ENCODE results near the gene NHLRC1.

Gene NHLRC1

GRCh38 chr6:18087396-18088165, 34.9 kb downstream of the NHLRC1 start:
- no peak for DNase-seq (ENCODE audit: low spot score)

DNA sequence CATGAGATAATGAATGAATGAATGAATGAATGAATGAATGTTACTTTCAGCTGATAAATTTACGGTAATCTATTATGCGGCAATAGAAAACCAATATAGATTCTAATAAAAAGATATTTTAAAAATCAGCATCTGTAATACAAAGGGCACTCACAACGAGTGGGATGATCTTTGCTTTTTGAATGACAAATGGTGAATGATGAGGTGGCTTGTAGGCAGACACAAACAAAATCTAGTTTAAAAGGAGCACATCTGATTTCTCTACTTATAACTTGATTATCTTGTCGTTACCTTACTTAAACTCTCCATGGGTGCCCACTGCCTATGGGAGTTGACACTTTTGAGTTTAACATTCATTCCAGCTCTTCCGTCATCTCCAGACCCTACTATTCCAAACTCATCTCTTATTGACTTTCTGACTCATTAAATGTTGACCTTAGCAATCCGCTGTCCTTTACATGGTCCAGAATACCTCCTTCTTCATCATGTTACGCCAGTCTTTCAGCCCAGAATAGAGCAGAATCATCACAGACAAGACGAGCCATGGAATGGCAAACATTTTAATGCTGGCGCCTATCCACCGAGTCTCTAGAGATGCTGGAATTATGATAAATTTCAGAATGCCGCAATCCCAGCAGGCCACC, 41.3 kb downstream of the NHLRC1 start:
- DNase-seq (ENCODE audit: low spot score), result no peak

- DNase-seq (ENCODE audit: low spot score), result no peak
These were observed 41.9 kb downstream of the NHLRC1 start for GRCh38 chr6:18080544-18080943.

DNA sequence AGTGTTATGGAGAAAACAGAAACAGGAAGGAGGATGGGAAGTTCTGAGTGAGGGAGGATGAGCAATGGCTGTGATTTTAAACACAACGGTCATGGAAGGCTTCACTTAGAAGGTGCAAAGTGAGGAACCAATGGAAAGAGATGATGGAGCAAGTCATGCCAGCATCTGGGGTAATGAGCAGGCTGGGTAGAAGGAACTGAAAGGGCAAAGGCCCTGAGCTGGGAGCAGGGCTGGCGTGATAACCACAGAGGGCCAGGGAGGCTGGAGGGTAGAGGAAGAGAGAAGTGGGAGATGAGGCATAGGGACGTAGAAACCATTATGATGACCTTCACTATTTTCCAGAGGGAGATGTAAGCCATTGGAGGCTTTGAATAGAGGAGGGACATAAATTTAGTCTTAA, 43.6 kb downstream of the NHLRC1 start:
- no peak for DNase-seq (ENCODE audit: low spot score)

DNA sequence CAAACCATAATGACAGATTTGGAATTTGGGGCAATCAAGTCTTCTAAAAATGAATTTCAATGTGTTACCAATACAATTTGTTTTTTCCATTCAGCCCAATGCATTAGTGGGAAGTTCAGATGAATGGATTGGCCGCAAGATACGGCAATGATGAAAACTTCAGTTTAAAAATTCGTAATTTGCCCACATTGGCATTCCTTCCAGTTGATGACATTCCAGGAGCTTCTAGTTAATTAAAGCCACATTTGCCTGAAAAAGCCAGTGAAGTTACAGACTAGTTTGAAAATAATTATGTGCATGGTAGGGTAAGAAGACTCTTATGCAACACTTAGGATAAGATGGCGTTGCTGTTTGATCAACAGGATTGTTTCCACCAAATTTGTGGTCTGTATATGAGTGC, 46.2 kb downstream of the NHLRC1 start:
- peak; percentile 60 for DNase-seq (ENCODE audit: low spot score)

DNA sequence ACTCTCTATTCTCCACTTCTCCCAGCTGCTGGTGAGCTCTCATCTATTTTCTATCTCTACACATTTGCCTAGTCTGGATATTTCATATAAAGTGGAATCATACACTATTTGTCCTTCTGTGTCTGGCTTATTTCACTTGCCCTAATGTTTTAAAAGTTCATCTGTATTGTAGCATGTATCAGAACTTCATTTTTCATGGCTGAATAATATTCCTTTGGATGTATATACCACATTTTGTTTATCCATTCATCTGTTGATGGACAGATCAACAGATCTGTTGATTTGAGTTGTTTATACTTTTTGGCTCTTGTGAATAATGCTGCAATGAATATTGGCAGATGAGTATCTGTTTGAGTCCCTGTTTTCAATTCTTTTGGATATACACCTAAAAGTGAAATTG, 49.6 kb downstream of the NHLRC1 start:
- no peak for DNase-seq (ENCODE audit: low spot score)

DNA sequence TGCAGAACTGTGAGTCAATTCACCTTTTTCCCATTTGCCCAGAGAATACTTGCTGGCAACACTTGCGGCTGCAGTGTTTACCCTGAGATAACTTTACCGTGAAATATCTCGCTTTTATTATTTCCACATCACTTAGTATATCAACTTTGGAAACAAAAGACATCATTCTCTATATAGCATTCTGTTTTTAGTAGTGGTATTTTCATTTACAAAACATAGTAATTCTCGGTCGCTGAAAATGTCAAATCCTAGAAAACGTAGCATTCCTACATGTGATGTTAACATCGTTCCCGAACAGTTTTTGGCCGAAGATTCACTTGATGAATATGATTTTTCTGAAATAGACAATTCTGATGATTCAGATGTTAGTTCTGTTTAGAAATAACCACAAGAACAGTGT, 52.0 kb downstream of the NHLRC1 start:
- DNase-seq (ENCODE audit: low spot score), result no peak
